H1 (cell line): ENCODE data around the gene DUSP3. TPM values are rescaled to one million over a fixed set of nuclear protein-coding genes. Genes with fewer than 3 reads are reported as not detected.

Experiments
- ASH2L ChIP-seq: fragments of 200-600, 300-600 bp; sonication (generic); IDR thresholded peaks from one replicate; pipeline ENCODE4 v1.7.1; 2017; ENCODE audit warnings: low read length
- KDM1A ChIP-seq: fragments of 200-600, 300-600 bp; sonication (generic); IDR thresholded peaks from 2 replicates; pipeline ENCODE4 v1.7.1; 2016; ENCODE audit warnings: mild to moderate bottlenecking, low read length, borderline replicate concordance
- YY1 ChIP-seq: IDR thresholded peaks from 2 replicates; pipeline ENCODE4 v1.6.1; 2011; ENCODE audit warnings: low read depth, mild to moderate bottlenecking, low read length
- polyA plus RNA-seq, 7 experiments: library from polyadenylated mRNA; depleted of rRNA in 3 of 7; stranded (reverse) in 5 of 7; unstranded in 2 of 7; fragments of >200 nt in 5 of 7; fragments of 200-250 nt in 2 of 7; gene quantifications; 1 replicate in 5 of 7; 2 replicates in 1 of 7; 4 replicates in 1 of 7; pipeline versions ENCODE4 v1.2.1 to v1.2.3, GENCODE V29; 2011 to 2013; ENCODE audit warnings: missing spikeins in 2 of 7, mixed read lengths in 2 of 7
- total RNA-seq: library from RNA; stranded (reverse); fragmentation: NEBNext Ultra II Directional; extraction: Animal tissue kit (Norgen Biotek cat#: 25700); gene quantifications from 2 replicates; pipeline ENCODE4 v1.2.1, GENCODE V29; 2021

DUSP3 gene
- total and polyA plus RNA-seq, 2 of the 8 experiments (the other 6 are each of a cell fraction or from before 2014, with no cell fraction given) = 15.1 to 21.2 TPM

- no peak for TF ChIP-seq KDM1A
- no peak for TF ChIP-seq YY1
- TF ChIP-seq ASH2L = no peak
These were observed 22.0 kb upstream of the DUSP3 start (continued) for GRCh38 chr17:43800736-43801135.
